GM12878 (cell line): ENCODE results near the gene RPL37A.

Experiments used
- BCL11A ChIP-seq: IDR thresholded peaks from 2 replicates; pipeline ENCODE4 v1.6.1; 2011; ENCODE audit warnings: low read depth, low read length
- CTCF ChIP-seq, 3 experiments: IDR thresholded peaks in 2 of 3; conservative IDR thresholded peaks in 1 of 3; 2 replicates each; pipeline ENCODE4 v1.5.1; 2011; ENCODE audit warnings: low read depth in 3 of 3, low read length in 3 of 3, mild to moderate bottlenecking in 3 of 3, control low read depth in 2 of 3, moderate library complexity in 2 of 3, inconsistent platforms in 1 of 3, mixed read lengths in 1 of 3; ENCODE audit not compliant: control insufficient read depth in 2 of 3, insufficient read depth in 1 of 3; ENCODE audit errors: extremely low read depth in 1 of 3
- EP300 ChIP-seq, 2 experiments: fragments of 150-350 bp in 1 of 2; IDR thresholded peaks; 2 replicates each; pipeline ENCODE4 v1.6.1; 2011 to 2012; ENCODE audit warnings: low read depth in 2 of 2, low read length in 2 of 2, borderline replicate concordance in 1 of 2, improper control_type of control experiment in 1 of 2, inconsistent platforms in 1 of 2; ENCODE audit not compliant: control insufficient read depth in 1 of 2
- EZH2 ChIP-seq: IDR thresholded peaks from 2 replicates; pipeline ENCODE4 v1.6.1; 2012; ENCODE audit warnings: low read depth, mild to moderate bottlenecking, control low read depth, inconsistent platforms, low read length, borderline replicate concordance; ENCODE audit not compliant: control insufficient read depth
- GABPA ChIP-seq: IDR thresholded peaks from 2 replicates; pipeline ENCODE4 v1.6.1; 2014; ENCODE audit warnings: antibody characterized with exemption, low read depth, mild to moderate bottlenecking, inconsistent platforms
- HCFC1 ChIP-seq: fragments of 150-350 bp; IDR thresholded peaks from 2 replicates; pipeline ENCODE4 v1.6.1; 2014; ENCODE audit warnings: low read length
- HDAC6 ChIP-seq: fragments of 200-600 bp; sonication (generic); IDR thresholded peaks from one replicate; pipeline ENCODE4 v1.8.0; 2017; ENCODE audit warnings: antibody characterized with exemption; ENCODE audit not compliant: unreplicated experiment
- SMAD1 ChIP-seq: fragments of 450-650 bp; IDR thresholded peaks from 2 replicates; pipeline ENCODE4 v1.6.1; 2018; ENCODE audit warnings: mild to moderate bottlenecking, low read depth; ENCODE audit not compliant: partially characterized antibody
- SPI1 ChIP-seq: IDR thresholded peaks from 2 replicates; pipeline ENCODE4 v1.6.1; 2011; ENCODE audit warnings: low read depth, mild to moderate bottlenecking, low read length, moderate library complexity, borderline replicate concordance; ENCODE audit not compliant: insufficient read depth
- ZNF687 ChIP-seq: fragments of 450-650 bp; IDR thresholded peaks from 2 replicates; pipeline ENCODE4 v1.6.1; 2017; ENCODE audit warnings: mild to moderate bottlenecking, moderate library complexity
- TF ChIP-seq, protein P1 (sequence below): fragments of 450-650 bp; IDR thresholded peaks from 2 replicates; pipeline ENCODE4 v1.6.1; 2017; ENCODE audit warnings: antibody characterized with exemption, mild to moderate bottlenecking, moderate library complexity

DNA sequence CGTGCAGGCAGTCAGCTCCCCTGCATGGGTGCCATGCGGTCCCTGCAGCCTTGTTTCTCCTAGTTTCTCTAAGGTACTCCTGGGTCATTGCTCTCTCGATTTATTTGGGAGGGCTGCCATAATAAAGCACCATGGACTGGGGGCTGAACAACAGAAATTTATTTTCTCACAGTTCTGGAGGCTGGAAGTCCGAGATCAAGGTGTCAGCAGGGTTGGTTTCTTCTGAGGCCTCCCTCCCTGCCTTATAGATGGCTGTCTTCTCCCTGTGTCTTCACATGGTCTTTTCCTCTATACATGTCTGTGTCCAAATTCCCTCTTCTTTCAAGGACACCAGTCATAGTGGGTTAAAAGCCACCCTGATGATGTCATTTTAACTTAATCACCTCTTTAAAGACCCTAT is 40.5 kb downstream of the RPL37A start:
- TF ChIP-seq CTCF (IDR thresholded peaks at IDR 0.05 in 2 of 3, conservative IDR thresholded peaks at IDR 0.05 in 1 of 3; ENCODE audit: control insufficient read depth in 2 of 3, extremely low read depth in 1 of 3, insufficient read depth in 1 of 3, low read depth in 3 of 3, low read length in 3 of 3), result no peak
- no peak for TF ChIP-seq GABPA
- TF ChIP-seq SMAD1, result no peak
- TF ChIP-seq BCL11A, result no peak
- no peak for TF ChIP-seq EZH2
- no peak for TF ChIP-seq ZNF687
- no peak for TF ChIP-seq EP300 (IDR thresholded peaks at IDR 0.05; ENCODE audit: borderline replicate concordance in 1 of 2, control insufficient read depth in 1 of 2, low read depth in 2 of 2, low read length in 2 of 2)
- TF ChIP-seq, protein P1, sequence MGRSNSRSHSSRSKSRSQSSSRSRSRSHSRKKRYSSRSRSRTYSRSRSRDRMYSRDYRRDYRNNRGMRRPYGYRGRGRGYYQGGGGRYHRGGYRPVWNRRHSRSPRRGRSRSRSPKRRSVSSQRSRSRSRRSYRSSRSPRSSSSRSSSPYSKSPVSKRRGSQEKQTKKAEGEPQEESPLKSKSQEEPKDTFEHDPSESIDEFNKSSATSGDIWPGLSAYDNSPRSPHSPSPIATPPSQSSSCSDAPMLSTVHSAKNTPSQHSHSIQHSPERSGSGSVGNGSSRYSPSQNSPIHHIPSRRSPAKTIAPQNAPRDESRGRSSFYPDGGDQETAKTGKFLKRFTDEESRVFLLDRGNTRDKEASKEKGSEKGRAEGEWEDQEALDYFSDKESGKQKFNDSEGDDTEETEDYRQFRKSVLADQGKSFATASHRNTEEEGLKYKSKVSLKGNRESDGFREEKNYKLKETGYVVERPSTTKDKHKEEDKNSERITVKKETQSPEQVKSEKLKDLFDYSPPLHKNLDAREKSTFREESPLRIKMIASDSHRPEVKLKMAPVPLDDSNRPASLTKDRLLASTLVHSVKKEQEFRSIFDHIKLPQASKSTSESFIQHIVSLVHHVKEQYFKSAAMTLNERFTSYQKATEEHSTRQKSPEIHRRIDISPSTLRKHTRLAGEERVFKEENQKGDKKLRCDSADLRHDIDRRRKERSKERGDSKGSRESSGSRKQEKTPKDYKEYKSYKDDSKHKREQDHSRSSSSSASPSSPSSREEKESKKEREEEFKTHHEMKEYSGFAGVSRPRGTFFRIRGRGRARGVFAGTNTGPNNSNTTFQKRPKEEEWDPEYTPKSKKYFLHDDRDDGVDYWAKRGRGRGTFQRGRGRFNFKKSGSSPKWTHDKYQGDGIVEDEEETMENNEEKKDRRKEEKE, result no peak
- TF ChIP-seq HCFC1, result no peak
- TF ChIP-seq HDAC6, result no peak
- no peak for TF ChIP-seq SPI1
